ENCODE measurements around the gene ZBTB16.

Gene ZBTB16

GRCh38 chr11:114125531-114125930, 66.0 kb downstream of the ZBTB16 start:
- no peak for FAIRE-seq
- no peak for DNase-seq (ENCODE audit: insufficient read length, low spot score)

DNA sequence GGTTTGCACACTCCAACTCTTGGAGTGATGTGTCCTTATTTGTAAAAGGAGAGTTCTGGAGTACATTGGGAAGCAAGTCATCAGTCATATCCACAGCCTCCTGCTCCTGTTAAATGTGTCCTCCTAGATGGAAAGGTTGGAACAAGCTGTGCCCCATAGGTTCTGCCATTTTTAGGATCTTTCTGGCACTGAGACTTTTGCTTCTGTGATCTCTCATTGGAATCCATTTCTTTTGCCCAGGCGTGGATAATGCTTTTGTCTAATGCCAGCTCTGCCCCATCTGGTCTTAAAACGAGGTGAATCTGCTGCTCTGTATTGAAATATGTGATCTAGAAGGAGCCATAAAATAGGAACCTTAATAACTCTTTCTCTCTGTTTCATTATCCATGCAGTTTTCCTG, 66.4 kb downstream of the ZBTB16 start:
- no peak for FAIRE-seq
- DNase-seq (ENCODE audit: insufficient read length, low spot score), result no peak

GRCh38 chr11:114128399-114128798, 68.9 kb downstream of the ZBTB16 start:
- DNase-seq (ENCODE audit: insufficient read length, low spot score) (no peak), FAIRE-seq (no peak)

- DNase-seq (ENCODE audit: insufficient read length, low spot score), result no peak
- FAIRE-seq, result no peak
Observed at GRCh38 chr11:114129142-114129541, 69.6 kb downstream of the ZBTB16 start.

DNA sequence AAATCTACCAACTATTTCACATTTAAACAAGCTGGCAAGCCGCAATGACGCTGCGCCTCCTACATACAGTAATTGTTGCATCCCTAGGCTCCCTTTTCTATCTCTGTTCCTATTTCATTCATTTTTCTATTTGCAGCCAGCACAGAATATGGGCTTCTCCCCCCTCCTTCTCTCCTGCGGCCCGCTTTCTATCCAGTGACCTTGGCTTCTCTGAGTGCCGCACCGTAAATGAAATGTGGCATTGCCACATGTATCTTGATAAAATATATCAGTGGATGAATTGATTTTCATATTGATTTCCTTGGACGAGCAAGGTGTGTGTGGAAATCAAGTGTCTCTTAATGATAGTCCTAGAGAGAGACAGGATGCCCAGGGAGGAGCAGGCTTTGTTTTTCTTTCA, 70.2 kb downstream of the ZBTB16 start:
- FAIRE-seq (no peak), DNase-seq (ENCODE audit: insufficient read length, low spot score) (no peak)

DNA sequence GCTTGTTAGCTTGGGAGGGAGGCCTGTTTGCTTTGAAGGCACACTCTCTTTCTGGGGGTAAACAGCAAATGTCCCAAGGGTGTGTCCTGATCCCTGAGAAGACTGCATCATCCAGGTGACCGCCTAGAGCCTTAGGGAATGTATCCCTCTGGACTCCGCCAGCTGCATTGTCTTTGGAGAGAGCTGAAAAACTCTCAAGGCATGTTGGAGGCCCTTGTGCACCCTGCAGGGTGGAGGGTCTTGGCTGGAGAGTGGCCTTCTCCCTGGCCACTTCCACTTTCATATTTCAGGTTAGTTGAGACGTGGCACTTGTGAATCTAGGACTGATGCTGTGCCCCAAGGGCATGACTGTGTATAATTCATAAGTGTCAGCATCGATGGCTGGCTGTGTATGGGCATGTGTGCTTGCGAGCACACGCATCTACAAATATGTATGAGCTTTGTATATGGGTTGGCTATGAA, 70.6 kb downstream of the ZBTB16 start:
- FAIRE-seq, result no peak

DNA sequence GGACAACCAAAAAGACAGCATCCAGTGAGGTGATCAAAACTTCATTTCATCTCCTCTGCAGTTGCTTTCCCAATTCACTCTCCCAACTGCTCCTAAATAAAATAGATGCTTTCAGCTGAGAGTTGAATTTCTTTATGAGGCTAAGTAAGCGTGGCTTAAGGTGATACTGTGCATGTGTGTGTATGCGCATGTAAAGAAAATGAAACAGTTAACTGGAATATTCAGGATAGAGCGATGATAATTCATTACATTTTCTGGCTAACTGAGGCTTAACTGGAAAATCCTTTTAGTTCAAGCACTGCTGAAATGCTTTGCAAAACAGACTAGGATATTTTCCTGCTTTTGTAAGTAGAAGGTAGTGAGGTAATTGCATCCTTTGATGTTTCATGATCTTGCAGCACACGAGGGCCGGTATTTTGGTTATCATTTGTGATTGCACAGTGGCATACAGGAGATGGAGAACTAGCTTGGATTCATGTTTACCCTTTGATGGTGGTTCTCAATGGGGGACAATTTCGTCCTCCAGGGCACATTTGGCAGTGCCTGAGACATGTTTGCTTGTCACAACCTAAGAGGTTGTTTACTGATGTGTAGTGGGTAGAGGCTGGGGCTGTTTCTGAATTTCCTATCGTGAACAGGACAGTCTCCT, 71.2 kb downstream of the ZBTB16 start:
- DNase-seq (ENCODE audit: insufficient read length, low spot score) (no peak), FAIRE-seq (no peak)

More for the DNA sequence above, 70.6 kb downstream of the ZBTB16 start:
- DNase-seq (ENCODE audit: insufficient read length, low spot score), result no peak

- FAIRE-seq (no peak), DNase-seq (ENCODE audit: insufficient read length, low spot score) (no peak)
Observed at GRCh38 chr11:114131461-114131864, 72.0 kb downstream of the ZBTB16 start.

- DNase-seq (ENCODE audit: insufficient read length, low spot score), result no peak
- FAIRE-seq, result no peak
Observed at GRCh38 chr11:114132417-114132816, 72.9 kb downstream of the ZBTB16 start.

- FAIRE-seq, result no peak
- no peak for DNase-seq (ENCODE audit: insufficient read length, low spot score)
Observed at GRCh38 chr11:114132944-114133394, 73.5 kb downstream of the ZBTB16 start.

- DNase-seq (ENCODE audit: insufficient read length, low spot score), result no peak
- no peak for FAIRE-seq
Observed at GRCh38 chr11:114133548-114134329, 74.2 kb downstream of the ZBTB16 start.

GRCh38 chr11:114134870-114135269, 75.4 kb downstream of the ZBTB16 start:
- DNase-seq (ENCODE audit: insufficient read length, low spot score) (no peak), FAIRE-seq (no peak)

DNA sequence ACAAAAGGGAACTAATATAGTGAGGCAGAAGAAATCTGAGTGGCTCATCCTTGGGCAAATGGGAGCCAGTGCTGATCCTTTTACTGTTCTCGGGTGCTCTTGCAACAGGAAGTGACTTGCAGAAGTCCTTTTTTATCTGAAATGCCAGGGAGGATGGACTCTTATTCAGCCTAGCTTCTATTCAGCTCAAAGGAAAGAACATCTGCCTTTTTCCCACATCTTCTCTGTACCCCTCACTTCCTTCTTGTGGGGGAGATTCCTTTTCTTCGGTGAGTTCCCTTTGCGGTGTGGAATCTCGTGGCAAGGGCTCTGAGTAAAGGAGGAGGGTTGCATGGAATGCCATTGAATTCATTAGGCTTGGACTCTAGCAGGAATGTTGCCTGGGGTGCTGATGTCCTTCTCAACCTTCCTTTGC, 76.2 kb downstream of the ZBTB16 start:
- DNase-seq (ENCODE audit: insufficient read length, low spot score) (no peak), FAIRE-seq (no peak)

DNA sequence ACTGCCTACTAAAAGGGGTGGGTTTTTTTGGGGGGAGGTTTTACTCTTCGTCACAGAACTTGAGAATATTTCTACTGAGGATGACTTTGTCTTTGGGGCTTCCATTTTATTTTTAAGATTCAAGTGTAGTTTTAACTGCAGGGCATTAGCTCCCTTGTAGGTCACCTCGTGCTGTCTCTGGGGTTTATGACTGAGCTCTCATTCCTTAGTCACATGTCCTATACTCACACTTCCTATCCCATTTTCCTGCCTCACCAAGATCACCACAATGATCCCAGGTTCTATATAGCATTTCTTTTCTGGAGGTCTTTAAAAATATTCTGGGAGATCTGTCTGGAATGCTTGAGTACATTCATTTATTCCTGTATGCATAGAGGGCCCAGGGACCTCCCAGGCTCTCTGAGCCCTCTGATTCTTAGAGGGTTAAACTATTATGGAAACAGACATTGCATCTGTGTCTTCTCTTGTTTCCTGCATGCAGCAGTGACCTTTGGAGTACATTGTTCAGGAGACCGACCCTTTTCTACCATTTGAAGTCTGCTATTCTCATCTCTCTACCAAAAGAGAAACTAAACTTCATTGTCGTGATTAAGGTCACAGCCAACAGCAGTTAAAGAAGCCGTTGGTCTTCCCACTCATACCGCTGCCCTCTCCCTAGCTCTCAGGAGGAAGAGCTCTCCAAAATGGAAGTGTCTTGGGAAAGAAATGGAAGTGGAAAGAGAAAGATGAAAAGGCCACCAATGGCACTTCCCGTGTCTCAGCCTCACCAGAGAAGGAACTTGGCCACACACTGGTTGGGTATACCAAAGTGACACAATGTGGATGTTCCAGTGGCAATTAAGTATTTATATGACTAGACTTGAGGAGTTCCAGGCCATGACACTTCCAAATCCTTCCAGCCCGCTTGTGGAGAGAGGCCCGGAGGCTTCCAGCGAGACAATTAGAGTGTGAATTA, 77.5 kb downstream of the ZBTB16 start:
- FAIRE-seq (no peak), DNase-seq (ENCODE audit: insufficient read length, low spot score) (no peak)

- no peak for DNase-seq (ENCODE audit: insufficient read length, low spot score)
- FAIRE-seq, result no peak
Observed at GRCh38 chr11:114137838-114138237, 78.3 kb downstream of the ZBTB16 start.

GRCh38 chr11:114138411-114138810, 78.9 kb downstream of the ZBTB16 start:
- no peak for FAIRE-seq

GRCh38 chr11:114140826-114141225, 81.3 kb downstream of the ZBTB16 start:
- FAIRE-seq (no peak), DNase-seq (ENCODE audit: insufficient read length, low spot score) (no peak)

More at GRCh38 chr11:114138411-114138810, 78.9 kb downstream of the ZBTB16 start:
- DNase-seq (ENCODE audit: insufficient read length, low spot score), result no peak

GRCh38 chr11:114141863-114142580, 82.5 kb downstream of the ZBTB16 start:
- FAIRE-seq (no peak), DNase-seq (ENCODE audit: insufficient read length, low spot score) (no peak)

GRCh38 chr11:114142707-114143106, 83.2 kb downstream of the ZBTB16 start:
- no peak for FAIRE-seq
- no peak for DNase-seq (ENCODE audit: insufficient read length, low spot score)

- DNase-seq (ENCODE audit: insufficient read length, low spot score), result no peak
Observed at GRCh38 chr11:114145166-114145775, 85.8 kb downstream of the ZBTB16 start.

More at GRCh38 chr11:114145166-114145775, 85.8 kb downstream of the ZBTB16 start:
- no peak for FAIRE-seq
